Dendritic cell treated with granulocyte-macrophage colony-stimulating factor and Interleukin-4, amounts not matched to agents 40 ng/mL and 50 ng/mL, for 4 days (primary cell): Measurements from ENCODE around the gene GH1.
A peak's percentile ranks its signal among the peaks of the same experiment; 100 is the strongest.

Experiments
- H3K27ac Mint-ChIP-seq: one replicate; pipeline ENCODE4 v1.8.0; 2022; ENCODE audit warnings: mild to moderate bottlenecking, mixed read lengths
- H3K27me3 Mint-ChIP-seq: one replicate; pipeline ENCODE4 v1.8.0; 2022; ENCODE audit warnings: mild to moderate bottlenecking, mixed read lengths
- H3K36me3 Mint-ChIP-seq: one replicate; pipeline ENCODE4 v1.8.0; 2022; ENCODE audit warnings: low read depth, mixed read lengths
- H3K4me1 Mint-ChIP-seq: one replicate; pipeline ENCODE4 v1.8.0; 2022; ENCODE audit warnings: low read depth, mixed read lengths
- H3K4me3 Mint-ChIP-seq: one replicate; pipeline ENCODE4 v1.8.0; 2022; ENCODE audit warnings: mild to moderate bottlenecking, moderate library complexity, mixed read lengths
- H3K9me3 Mint-ChIP-seq: one replicate; pipeline ENCODE4 v1.8.0; 2022; ENCODE audit warnings: mixed read lengths
- intact Hi-C: fragments of 100-400 bp; cut with micrococcal nuclease; formaldehyde crosslinking; loops from one replicate; pipeline ENCODE4 v1.15.0; 2022

The GH1 gene

GRCh38 chr17:63937920-63938319 is 19.3 kb upstream of the GH1 start:
- Mint-ChIP-seq H3K27ac (no peak overlapping the region), H3K4me3 (no peak overlapping the region), H3K4me1 (peaks cover 28% of the 10 kb centered on the region), H3K9me3 (no peaks in the 10 kb centered on the region), H3K36me3 (no peaks in the 10 kb centered on the region), H3K27me3 (peaks cover 13% of the 10 kb centered on the region)
- intact Hi-C loops, result no loop called here

GRCh38 chr17:63937319-63937718 is 18.7 kb upstream of the GH1 start:
- Mint-ChIP-seq H3K27ac (no peak overlapping the region), H3K4me1 (peaks cover 34% of the 10 kb centered on the region), H3K9me3 (no peaks in the 10 kb centered on the region), H3K4me3 (no peak overlapping the region), H3K27me3 (peaks cover 10% of the 10 kb centered on the region), H3K36me3 (no peaks in the 10 kb centered on the region)
- intact Hi-C loops, result no loop called here

GRCh38 chr17:63934183-63935112 is 15.8 kb upstream of the GH1 start:
- Mint-ChIP-seq H3K27ac (no peak overlapping the region), H3K36me3 (no peaks in the 10 kb centered on the region), H3K4me3 (no peak overlapping the region), H3K27me3 (peaks cover 15% of the 10 kb centered on the region), H3K4me1 (peaks cover 46% of the 10 kb centered on the region), H3K9me3 (no peaks in the 10 kb centered on the region)
- intact Hi-C loops, result no loop called here

GRCh38 chr17:63933598-63933997 is 15.0 kb upstream of the GH1 start:
- intact Hi-C loops, result no loop called here
- H3K4me3 Mint-ChIP-seq, result no peak overlapping the region
- H3K27ac Mint-ChIP-seq, result peak overlapping the region; percentile 37
- H3K4me1 Mint-ChIP-seq, result peaks cover 41% of the 10 kb centered on the region
- H3K9me3 Mint-ChIP-seq, result no peaks in the 10 kb centered on the region
- peaks cover 15% of the 10 kb centered on the region for H3K27me3 Mint-ChIP-seq
- no peaks in the 10 kb centered on the region for H3K36me3 Mint-ChIP-seq

GRCh38 chr17:63932721-63933120 is 14.1 kb upstream of the GH1 start:
- H3K4me1 Mint-ChIP-seq, result peaks cover 38% of the 10 kb centered on the region
- H3K27me3 Mint-ChIP-seq, result peaks cover 15% of the 10 kb centered on the region
- intact Hi-C loops, result no loop called here
- no peaks in the 10 kb centered on the region for H3K36me3 Mint-ChIP-seq
- H3K4me3 Mint-ChIP-seq, result no peak overlapping the region
- H3K27ac Mint-ChIP-seq, result no peak overlapping the region
- H3K9me3 Mint-ChIP-seq, result no peaks in the 10 kb centered on the region

- H3K27me3 Mint-ChIP-seq, result peaks cover 15% of the 10 kb centered on the region
- H3K27ac Mint-ChIP-seq, result peak within 1 kb of the TSS; percentile 71
- peaks cover 38% of the 10 kb centered on the region for H3K4me1 Mint-ChIP-seq
- H3K9me3 Mint-ChIP-seq, result no peaks in the 10 kb centered on the region
- no peak within 1 kb of the TSS for H3K4me3 Mint-ChIP-seq
- H3K36me3 Mint-ChIP-seq, result no peaks in the 10 kb centered on the region
- intact Hi-C loops, result no loop called here
These were observed 13.4 kb upstream of the GH1 start, which contains the start of gene CD79B for GRCh38 chr17:63931981-63932561. CD79B (minus strand) TSS chr17:63932331; CDS start chr17:63932261, 70 bp downstream.

GRCh38 chr17:63930951-63931575 is 12.4 kb upstream of the GH1 start:
- H3K36me3 Mint-ChIP-seq, result no peaks in the 10 kb centered on the region
- H3K4me1 Mint-ChIP-seq, result peaks cover 38% of the 10 kb centered on the region
- H3K4me3 Mint-ChIP-seq, result no peak overlapping the region
- peak overlapping the region; percentile 71 for H3K27ac Mint-ChIP-seq
- intact Hi-C loops, result no loop called here
- H3K9me3 Mint-ChIP-seq, result no peaks in the 10 kb centered on the region
- H3K27me3 Mint-ChIP-seq, result peaks cover 14% of the 10 kb centered on the region

- no peaks in the 10 kb centered on the region for H3K36me3 Mint-ChIP-seq
- H3K4me3 Mint-ChIP-seq, result no peak overlapping the region
- H3K4me1 Mint-ChIP-seq, result peaks cover 38% of the 10 kb centered on the region
- no peaks in the 10 kb centered on the region for H3K9me3 Mint-ChIP-seq
- intact Hi-C loops, result no loop called here
- peaks cover 13% of the 10 kb centered on the region for H3K27me3 Mint-ChIP-seq
- peak overlapping the region; percentile 71 for H3K27ac Mint-ChIP-seq
These were observed 11.5 kb upstream of the GH1 start for GRCh38 chr17:63929860-63930766.

GRCh38 chr17:63928966-63929695 is 10.5 kb upstream of the GH1 start:
- no peaks in the 10 kb centered on the region for H3K36me3 Mint-ChIP-seq
- no peaks in the 10 kb centered on the region for H3K9me3 Mint-ChIP-seq
- H3K27me3 Mint-ChIP-seq, result peaks cover 13% of the 10 kb centered on the region
- H3K27ac Mint-ChIP-seq, result no peak overlapping the region
- H3K4me3 Mint-ChIP-seq, result no peak overlapping the region
- intact Hi-C loops, result no loop called here
- H3K4me1 Mint-ChIP-seq, result peaks cover 31% of the 10 kb centered on the region

- Mint-ChIP-seq H3K4me3 (no peak overlapping the region), H3K36me3 (no peaks in the 10 kb centered on the region), H3K4me1 (peaks cover 32% of the 10 kb centered on the region), H3K9me3 (no peaks in the 10 kb centered on the region), H3K27me3 (peaks cover 10% of the 10 kb centered on the region), H3K27ac (no peak overlapping the region)
- intact Hi-C loops, result no loop called here
These were observed 9.6 kb upstream of the GH1 start for GRCh38 chr17:63928172-63928666.

GRCh38 chr17:63927464-63928171 is 9.0 kb upstream of the GH1 start:
- no peak overlapping the region for H3K27ac Mint-ChIP-seq
- intact Hi-C loops, result no loop called here
- peaks cover 8% of the 10 kb centered on the region for H3K27me3 Mint-ChIP-seq
- H3K9me3 Mint-ChIP-seq, result no peaks in the 10 kb centered on the region
- no peaks in the 10 kb centered on the region for H3K36me3 Mint-ChIP-seq
- H3K4me1 Mint-ChIP-seq, result peaks cover 34% of the 10 kb centered on the region
- no peak overlapping the region for H3K4me3 Mint-ChIP-seq

GRCh38 chr17:63926164-63926563 is 7.5 kb upstream of the GH1 start:
- Mint-ChIP-seq H3K4me1 (peaks cover 27% of the 10 kb centered on the region), H3K27me3 (peaks cover 5% of the 10 kb centered on the region), H3K36me3 (no peaks in the 10 kb centered on the region), H3K27ac (no peak overlapping the region), H3K4me3 (no peak overlapping the region), H3K9me3 (no peaks in the 10 kb centered on the region)
- intact Hi-C loops, result no loop called here
